NCI-H1694 treated with DMSO at 0.1 percent for 48 hours (cell line): ENCODE measurements around the gene RTN4R.
"Not testable (repeated sequence)": the region's sequence is repeated elsewhere in the genome, so short reads cannot be mapped to it uniquely, and the experiment has no call there.

ENCODE experiments used
- DNase-seq: peaks from one replicate; lab custom pipeline; 2025; lab: John Stamatoyannopoulos, UW

RTN4R gene

GRCh38 chr22:20286784-20287423 lies 18.8 kb upstream of the RTN4R start:
- not testable (repeated sequence) for DNase-seq

GRCh38 chr22:20286312-20286660 lies 18.2 kb upstream of the RTN4R start:
- not testable (repeated sequence) for DNase-seq

GRCh38 chr22:20285473-20286311 lies 17.6 kb upstream of the RTN4R start:
- not testable (repeated sequence) for DNase-seq

- no peak for DNase-seq
These were observed 16.5 kb upstream of the RTN4R start for GRCh38 chr22:20284471-20285086.

GRCh38 chr22:20283674-20284066 lies 15.6 kb upstream of the RTN4R start:
- no peak for DNase-seq

GRCh38 chr22:20282901-20283673 lies 15.0 kb upstream of the RTN4R start:
- DNase-seq = no peak

GRCh38 chr22:20281891-20282290 lies 13.8 kb upstream of the RTN4R start:
- no peak for DNase-seq

- not testable (repeated sequence) for DNase-seq
These were observed 13.4 kb upstream of the RTN4R start for GRCh38 chr22:20281473-20281872.

GRCh38 chr22:20280866-20281265 lies 12.7 kb upstream of the RTN4R start:
- no peak for DNase-seq

GRCh38 chr22:20280163-20280562 lies 12.0 kb upstream of the RTN4R start:
- DNase-seq = not testable (repeated sequence)

GRCh38 chr22:20279662-20280134 lies 11.6 kb upstream of the RTN4R start:
- no peak for DNase-seq

GRCh38 chr22:20278726-20279490 lies 10.8 kb upstream of the RTN4R start:
- not testable (repeated sequence) for DNase-seq

- DNase-seq = not testable (repeated sequence)
These were observed 10.0 kb upstream of the RTN4R start for GRCh38 chr22:20277936-20278635.

- DNase-seq = no peak
These were observed 8.3 kb upstream of the RTN4R start for GRCh38 chr22:20276468-20276867.

GRCh38 chr22:20275836-20276235 lies 7.7 kb upstream of the RTN4R start:
- no peak for DNase-seq

GRCh38 chr22:20275325-20275724 lies 7.2 kb upstream of the RTN4R start:
- not testable (repeated sequence) for DNase-seq

- not testable (repeated sequence) for DNase-seq
These were observed 6.3 kb upstream of the RTN4R start for GRCh38 chr22:20274374-20274773.

- no peak for DNase-seq
These were observed 5.7 kb upstream of the RTN4R start for GRCh38 chr22:20273758-20274181.

- DNase-seq = no peak
These were observed 4.6 kb upstream of the RTN4R start for GRCh38 chr22:20272700-20273099.

GRCh38 chr22:20272174-20272573 lies 4.1 kb upstream of the RTN4R start:
- no peak for DNase-seq
